HG02852 (cell line): ENCODE results near the gene EIF4G3.

Source experiments
- ATAC-seq: cut with Tn5 transposase; IDR thresholded peaks from one replicate; pipeline ENCODE4 v1.9.1; 2021; ENCODE audit warnings: mild to moderate bottlenecking, moderate library complexity; ENCODE audit not compliant: unreplicated experiment

EIF4G3 gene

GRCh38 chr1:20771780-20772179 lies 404.9 kb downstream of the EIF4G3 start:
- no peak for ATAC-seq

GRCh38 chr1:20770314-20771087 lies 406.2 kb downstream of the EIF4G3 start:
- no peak for ATAC-seq

DNA sequence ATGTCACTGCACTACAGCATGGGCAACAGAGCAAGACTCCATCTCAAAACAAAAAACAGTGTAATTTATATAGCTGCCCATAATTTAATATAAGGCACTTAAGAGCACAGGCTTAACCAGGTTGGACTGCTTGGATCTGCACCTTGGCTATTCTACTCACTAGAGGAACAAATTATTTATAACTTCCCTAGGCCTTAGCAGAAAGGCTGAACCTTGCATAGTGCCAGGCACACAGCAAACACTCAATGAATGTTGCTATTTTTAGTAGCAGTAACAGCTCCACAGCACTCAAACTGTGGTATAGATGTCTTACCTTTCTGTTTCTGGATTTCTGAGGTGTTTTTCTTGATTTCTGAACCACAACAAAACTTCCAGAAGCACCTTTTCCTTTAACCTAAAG lies 409.4 kb downstream of the EIF4G3 start:
- ATAC-seq, result no peak

DNA sequence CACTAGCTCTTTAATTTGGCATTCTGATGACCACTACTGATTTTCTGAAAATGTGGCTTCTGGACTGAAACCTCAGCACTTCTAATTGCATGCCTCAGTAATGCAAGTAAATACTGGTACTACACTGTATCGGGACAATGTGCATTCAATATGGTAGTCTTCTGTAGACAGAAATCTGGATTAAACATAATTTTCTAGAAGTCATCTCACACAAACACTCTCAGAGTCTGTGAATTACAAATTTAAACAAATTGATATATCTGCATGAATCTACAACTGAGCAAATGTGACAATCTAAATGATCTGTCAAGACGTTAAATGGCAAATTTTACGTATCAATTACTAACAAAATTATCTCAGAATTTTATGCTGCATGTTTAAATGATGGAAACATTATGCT lies 413.3 kb downstream of the EIF4G3 start:
- no peak for ATAC-seq

- no peak for ATAC-seq
Observed at GRCh38 chr1:20760322-20760721, 416.4 kb downstream of the EIF4G3 start.
